Ramos (cell line): ENCODE data around the gene MED13L.

Experiments
- in situ Hi-C: fragments of 300-500 bp; cut with MboI; formaldehyde crosslinking; loops from one replicate; pipeline ENCODE4 v1.14.3; 2022; ENCODE audit warnings: low sequenced_read_pairs; ENCODE audit not compliant: unreplicated experiment

Gene MED13L

GRCh38 chr12:115941362-115941761 is 336.1 kb downstream of the MED13L start:
- in situ Hi-C loops, result no loop called here

- in situ Hi-C loops, result no loop called here
Measured at GRCh38 chr12:115938794-115939377, 338.6 kb downstream of the MED13L start.

GRCh38 chr12:115936997-115937916 is 340.2 kb downstream of the MED13L start:
- in situ Hi-C loops, result no loop called here

GRCh38 chr12:115934877-115935276 is 342.6 kb downstream of the MED13L start:
- in situ Hi-C loops, result no loop called here

- in situ Hi-C loops, result no loop called here
Measured at GRCh38 chr12:115934046-115934445, 343.4 kb downstream of the MED13L start.

GRCh38 chr12:115932066-115932465 is 345.4 kb downstream of the MED13L start:
- in situ Hi-C loops, result no loop called here

- in situ Hi-C loops, result no loop called here
Measured at GRCh38 chr12:115930336-115930735, 347.2 kb downstream of the MED13L start.

GRCh38 chr12:115926037-115926670 is 351.3 kb downstream of the MED13L start:
- in situ Hi-C loops, result no loop called here

GRCh38 chr12:115923851-115924250 is 353.6 kb downstream of the MED13L start:
- in situ Hi-C loops, result loop anchor here (25.0 kb wide), 1 partner anchor 1937 kb away; no protein-coding TSS in a partner anchor

- in situ Hi-C loops, result loop anchor here (25.0 kb wide), 1 partner anchor 1936 kb away; no protein-coding TSS in a partner anchor
Measured at GRCh38 chr12:115922952-115923564, 354.4 kb downstream of the MED13L start.

- in situ Hi-C loops, result loop anchor here (25.0 kb wide), 1 partner anchor 1933 kb away; no protein-coding TSS in a partner anchor
Measured at GRCh38 chr12:115920395-115921183, 356.9 kb downstream of the MED13L start.

- in situ Hi-C loops, result loop anchor here (10.0 to 25.0 kb wide), 3 partner anchors 1264 to 1931 kb away; no protein-coding TSS in a partner anchor
Measured at GRCh38 chr12:115918763-115919162, 358.7 kb downstream of the MED13L start.

GRCh38 chr12:115916910-115917668 is 360.4 kb downstream of the MED13L start:
- in situ Hi-C loops, result loop anchor here (10.0 to 25.0 kb wide), 3 partner anchors 1262 to 1930 kb away; no protein-coding TSS in a partner anchor

- in situ Hi-C loops, result loop anchor here (10.0 to 25.0 kb wide), 3 partner anchors 1259 to 1927 kb away; no protein-coding TSS in a partner anchor
Measured at GRCh38 chr12:115914122-115914521, 363.4 kb downstream of the MED13L start.

- in situ Hi-C loops, result loop anchor here (10.0 to 25.0 kb wide), 3 partner anchors 1258 to 1925 kb away; no protein-coding TSS in a partner anchor
Measured at GRCh38 chr12:115912440-115912839, 365.1 kb downstream of the MED13L start.

- in situ Hi-C loops, result loop anchor here (10.0 to 25.0 kb wide), 3 partner anchors 1257 to 1924 kb away; no protein-coding TSS in a partner anchor
Measured at GRCh38 chr12:115911360-115911759, 366.1 kb downstream of the MED13L start.

- in situ Hi-C loops, result loop anchor here (10.0 to 25.0 kb wide), 3 partner anchors 1255 to 1923 kb away; no protein-coding TSS in a partner anchor
Measured at GRCh38 chr12:115910057-115910456, 367.4 kb downstream of the MED13L start.
